SK-N-SH (cell line): Measurements from ENCODE around the gene STAT1. TPM values are rescaled to one million over a fixed set of nuclear protein-coding genes. Genes with fewer than 3 reads are reported as not detected.

Experiments used
- CTCF ChIA-PET: fragments of 300-600, 350-600 bp; formaldehyde crosslinking; extraction: SDS; loops from one replicate; lab custom pipeline; 2021; lab: Yijun Ruan, JAX
- POLR2A ChIA-PET: fragments of 350-600 bp; sonication (Branson Sonifier 250); formaldehyde crosslinking; extraction: SDS; loops from one replicate; lab custom pipeline; 2020; ENCODE audit warnings: antibody characterized with exemption, inconsistent platforms; lab: Yijun Ruan, JAX
- DNase-seq: peaks from one replicate; pipeline ENCODE4 v3.0.0; 2012
- H2AFZ ChIP-seq: fragments of 200-600 bp; sonication (generic); 2 replicates; pipeline ENCODE4 v1.8.1; 2016; ENCODE audit warnings: antibody characterized with exemption, mild to moderate bottlenecking, low read depth
- H3F3A ChIP-seq: fragments of 200-600 bp; sonication (generic); replicated peaks from 2 replicates; pipeline ENCODE3; 2016; ENCODE audit warnings: antibody characterized with exemption, mild to moderate bottlenecking; ENCODE audit not compliant: insufficient read depth
- H3K27ac ChIP-seq, 2 experiments: fragments of 200-500 bp in 1 of 2; fragments of 200-600 bp in 1 of 2; sonication (Bioruptor generic) in 1 of 2; sonication (generic), shearing (Covaris generic) in 1 of 2; 2 replicates each; pipeline versions ENCODE4 v1.5.1 to v1.6.1; 2014 to 2016; ENCODE audit warnings: low read depth in 2 of 2, inconsistent platforms in 1 of 2, low read length in 1 of 2, mild to moderate bottlenecking in 1 of 2, mixed read lengths in 1 of 2
- H3K27me3 ChIP-seq: fragments of 200-600 bp; sonication (generic), shearing (Covaris generic); 2 replicates; pipeline ENCODE4 v1.6.1; 2016; ENCODE audit warnings: mixed run types; ENCODE audit not compliant: insufficient read depth
- H3K36me3 ChIP-seq, 2 experiments: fragments of 200-500 bp in 1 of 2; fragments of 200-600 bp in 1 of 2; sonication (Bioruptor generic) in 1 of 2; sonication (generic) in 1 of 2; replicated peaks in 1 of 2; 2 replicates each; pipeline versions ENCODE3 to v1.5.1; 2014 to 2016; ENCODE audit warnings: low read length in 1 of 2, mild to moderate bottlenecking in 1 of 2; ENCODE audit not compliant: insufficient read depth in 2 of 2, control insufficient read depth in 1 of 2
- H3K4me1 ChIP-seq, 2 experiments: fragments of 200-500 bp in 1 of 2; fragments of 200-600 bp in 1 of 2; sonication (Bioruptor generic) in 1 of 2; sonication (generic), shearing (Covaris generic) in 1 of 2; 2 replicates each; pipeline versions ENCODE4 v1.5.1 to v1.6.1; 2014 to 2016; ENCODE audit warnings: low read depth in 1 of 2, low read length in 1 of 2, mixed run types in 1 of 2; ENCODE audit not compliant: insufficient read depth in 2 of 2, control insufficient read depth in 1 of 2
- H3K4me2 ChIP-seq: fragments of 200-600 bp; sonication (generic), shearing (Covaris generic); 2 replicates; pipeline ENCODE4 v1.6.1; 2017; ENCODE audit warnings: mixed run types
- H3K4me3 ChIP-seq, 2 experiments: fragments of 200-500 bp in 1 of 2; fragments of 200-600 bp in 1 of 2; sonication (Bioruptor generic) in 1 of 2; sonication (generic), shearing (Covaris generic) in 1 of 2; 2 replicates each; pipeline versions ENCODE4 v1.5.1 to v1.8.1; 2014 to 2016; ENCODE audit warnings: low read depth in 2 of 2, inconsistent platforms in 1 of 2, low read length in 1 of 2, mild to moderate bottlenecking in 1 of 2, mixed read lengths in 1 of 2, moderate library complexity in 1 of 2
- H3K79me2 ChIP-seq: fragments of 200-600 bp; sonication (generic); 2 replicates; pipeline ENCODE4 v1.8.1; 2017; ENCODE audit warnings: mild to moderate bottlenecking; ENCODE audit not compliant: insufficient read depth
- H3K9ac ChIP-seq: fragments of 200-600 bp; sonication (generic); 2 replicates; pipeline ENCODE4 v1.6.1; 2017; ENCODE audit warnings: mixed run types
- H3K9me2 ChIP-seq: fragments of 200-600 bp; sonication (generic); 2 replicates; pipeline ENCODE4 v1.6.1; 2017; ENCODE audit warnings: mixed run types
- H3K9me3 ChIP-seq: fragments of 200-600 bp; sonication (generic); 2 replicates; pipeline ENCODE4 v1.6.1; 2017; ENCODE audit warnings: mixed run types, mild to moderate bottlenecking, moderate library complexity
- H4K20me1 ChIP-seq: fragments of 200-600 bp; sonication (generic); 2 replicates; pipeline ENCODE4 v1.6.1; 2017; ENCODE audit warnings: mild to moderate bottlenecking, mixed run types; ENCODE audit not compliant: insufficient read depth
- EP300 ChIP-seq, 2 experiments: IDR thresholded peaks; 2 replicates each; pipeline versions ENCODE4 v1.4.0 to v1.6.1; 2012; ENCODE audit warnings: borderline replicate concordance in 1 of 2, low read depth in 1 of 2, low read length in 1 of 2
- EZH2phosphoT487 ChIP-seq: fragments of 200-600 bp; sonication (generic); IDR thresholded peaks from 2 replicates; pipeline ENCODE4 v1.6.1; 2017; ENCODE audit warnings: low read depth, mixed run types, mild to moderate bottlenecking, antibody characterized with exemption, moderate library complexity, borderline replicate concordance
- FOSL2 ChIP-seq: IDR thresholded peaks from 2 replicates; pipeline ENCODE4 v1.4.0; 2012; ENCODE audit warnings: low read depth, mild to moderate bottlenecking, moderate library complexity, borderline replicate concordance
- FOXJ3 ChIP-seq: sonication (generic); formaldehyde crosslinking; IDR thresholded peaks from 2 replicates; pipeline ENCODE4 v1.5.1; 2020; ENCODE audit warnings: mild to moderate bottlenecking, missing genetic modification reagents
- FOXM1 ChIP-seq: IDR thresholded peaks from 2 replicates; pipeline ENCODE4 v1.4.0; 2012; ENCODE audit warnings: low read depth, mild to moderate bottlenecking
- GABPA ChIP-seq: IDR thresholded peaks from 2 replicates; pipeline ENCODE4 v1.4.0; 2012; ENCODE audit warnings: low read depth, mild to moderate bottlenecking
- GATA2 ChIP-seq: sonication (generic); formaldehyde crosslinking; IDR thresholded peaks from 2 replicates; pipeline ENCODE4 v1.5.0; 2020; ENCODE audit warnings: mild to moderate bottlenecking, missing genetic modification reagents
- IRF3 ChIP-seq: fragments of 150-350 bp; IDR thresholded peaks from 2 replicates; pipeline ENCODE4 v1.6.1; 2016; ENCODE audit warnings: mild to moderate bottlenecking, low read depth, low read length
- JUND ChIP-seq: IDR thresholded peaks from 2 replicates; pipeline ENCODE4 v1.4.0; 2012
- MEF2A ChIP-seq: IDR thresholded peaks from 2 replicates; pipeline ENCODE4 v1.4.0; 2012; ENCODE audit warnings: low read depth, borderline replicate concordance
- MXI1 ChIP-seq: IDR thresholded peaks from 2 replicates; pipeline ENCODE4 v1.6.1; 2012; ENCODE audit warnings: mild to moderate bottlenecking, low read depth, low read length, improper control_type of control experiment
- POLR2AphosphoS5 ChIP-seq: IDR thresholded peaks from 2 replicates; pipeline ENCODE4 v1.6.1; 2012; ENCODE audit warnings: low read depth, low read length
- RAD21 ChIP-seq: IDR thresholded peaks from 2 replicates; pipeline ENCODE4 v1.6.1; 2012; ENCODE audit warnings: mild to moderate bottlenecking, low read length
- SIN3A ChIP-seq: IDR thresholded peaks from 2 replicates; pipeline ENCODE4 v1.6.1; 2012; ENCODE audit warnings: low read depth, mild to moderate bottlenecking, low read length, moderate library complexity, borderline replicate concordance
- SMC3 ChIP-seq: IDR thresholded peaks from 2 replicates; pipeline ENCODE4 v1.6.1; 2012; ENCODE audit warnings: low read depth, low read length, improper control_type of control experiment
- TAF1 ChIP-seq: IDR thresholded peaks from 2 replicates; pipeline ENCODE4 v1.6.1; 2012; ENCODE audit warnings: low read depth, mild to moderate bottlenecking, low read length, moderate library complexity, borderline replicate concordance
- TCF12 ChIP-seq: IDR thresholded peaks from 2 replicates; pipeline ENCODE4 v1.4.0; 2012
- USF2 ChIP-seq: fragments of 150-350 bp; IDR thresholded peaks from 2 replicates; pipeline ENCODE4 v1.6.1; 2017; ENCODE audit warnings: antibody characterized with exemption, low read length, low read depth, borderline replicate concordance
- YY1 ChIP-seq: IDR thresholded peaks from 2 replicates; pipeline ENCODE4 v1.4.0; 2012; ENCODE audit warnings: low read depth, mild to moderate bottlenecking
- WGBS: methylation state at CpG from one replicate; pipeline ENCODE4 v1.1.6; 2017; ENCODE audit warnings: low lambda C conversion rate; 5-methylcytosine and 5-hydroxymethylcytosine counted together
- polyA plus RNA-seq, 3 experiments: library from polyadenylated mRNA; depleted of rRNA; stranded (reverse); fragments of >200 nt; gene quantifications; 2 replicates each; pipeline ENCODE4 v1.2.3, GENCODE V29; 2012

Gene STAT1
- polyA plus RNA-seq, 1 of the 3 experiments (the other 2 are of a cell fraction), result 22.1 TPM

GRCh38 chr2:190997526-190998113, 16.4 kb downstream of the STAT1 start:
- H3K9me3 ChIP-seq, result no peaks in the 10 kb centered on the region
- H3K79me2 ChIP-seq, result no peaks in the 10 kb centered on the region
- no peak overlapping the region for H2AFZ ChIP-seq
- DNase-seq, result no peak
- no peak overlapping the region for H3K27ac ChIP-seq
- H3K4me2 ChIP-seq, result no peak overlapping the region
- H3K4me3 ChIP-seq, result no peak overlapping the region
- no peaks in the 10 kb centered on the region for H3K27me3 ChIP-seq
- 92% methylated on average over 8 of the region's 8 CpGs for WGBS
- TF ChIP-seq GATA2 (no peak), GABPA (no peak), SMC3 (no peak), FOSL2 (no peak), FOXM1 (no peak), TAF1 (no peak), JUND (no peak), FOXJ3 (CRISPR knock-in tag) (no peak), TCF12 (no peak), MXI1 (no peak)
- H3K4me1 ChIP-seq, result no peaks in the 10 kb centered on the region
- ChIA-PET POLR2A (no interaction called here), CTCF (interaction anchor here (1.4 to 2.0 kb wide), 2 partner anchors 10 kb away, joined by 5 to 10 read pairs; no protein-coding TSS in a partner anchor)
- H3K36me3 ChIP-seq, result peaks cover 83 to 90% of the 10 kb centered on the region in 2 experiments
- H3F3A ChIP-seq, result no peaks in the 10 kb centered on the region
- H3K9ac ChIP-seq, result no peak overlapping the region
- no peaks in the 10 kb centered on the region for H3K9me2 ChIP-seq
- H4K20me1 ChIP-seq, result no peaks in the 10 kb centered on the region

GRCh38 chr2:190996947-190997346, 17.0 kb downstream of the STAT1 start:
- Histone ChIP-seq H3K4me2 (no peak overlapping the region), H3K4me1 (no peaks in the 10 kb centered on the region), H4K20me1 (no peaks in the 10 kb centered on the region), H2AFZ (no peak overlapping the region), H3K9me3 (no peaks in the 10 kb centered on the region), H3K9ac (no peak overlapping the region), H3K27me3 (no peaks in the 10 kb centered on the region), H3K36me3 (peaks cover 84 to 90% of the 10 kb centered on the region in 2 experiments), H3K27ac (no peak overlapping the region), H3K79me2 (no peaks in the 10 kb centered on the region), H3F3A (no peaks in the 10 kb centered on the region), H3K9me2 (no peaks in the 10 kb centered on the region)
- 86% methylated on average over 5 of the region's 5 CpGs for WGBS
- no peak for DNase-seq
- ChIA-PET CTCF (interaction anchor here (0.8 to 2.0 kb wide), 8 partner anchors 8 to 33 kb away, joined by 3 to 10 read pairs (median 4); no protein-coding TSS in a partner anchor), POLR2A (no interaction called here)
- TF ChIP-seq IRF3 (no peak), POLR2AphosphoS5 (no peak), FOXM1 (no peak), EZH2phosphoT487 (no peak), SIN3A (no peak), MXI1 (no peak), MEF2A (no peak), RAD21 (no peak), EP300 (IDR thresholded peaks at IDR 0.05; ENCODE audit: borderline replicate concordance in 1 of 2, low read depth in 1 of 2, low read length in 1 of 2) (no peak), YY1 (no peak), USF2 (no peak), GABPA (no peak)
- TF ChIP-seq, all 33 proteins: peak for 0
- no peak overlapping the region for H3K4me3 ChIP-seq
